ENCODE measurements around the gene SOBP.

SOBP gene

GRCh38 chr6:107564589-107564951 lies 74.7 kb downstream of the SOBP start:
- H3K27ac ChIP-seq: no peak overlapping the region
- no peak for TF ChIP-seq CTCF (IDR thresholded peaks at IDR 0.05)
- TF ChIP-seq ZFX (IDR thresholded peaks at IDR 0.05; ENCODE audit: borderline replicate concordance): no peak

- H3K27ac ChIP-seq: no peak overlapping the region
- TF ChIP-seq CTCF (IDR thresholded peaks at IDR 0.05): no peak
- TF ChIP-seq ZFX (IDR thresholded peaks at IDR 0.05; ENCODE audit: borderline replicate concordance): no peak
Measured at GRCh38 chr6:107565165-107565723, 75.3 kb downstream of the SOBP start.

- no peak overlapping the region for H3K27ac ChIP-seq
- TF ChIP-seq ZFX (IDR thresholded peaks at IDR 0.05; ENCODE audit: borderline replicate concordance): no peak
- TF ChIP-seq CTCF (IDR thresholded peaks at IDR 0.05): no peak
Measured at GRCh38 chr6:107567643-107568042, 77.7 kb downstream of the SOBP start.

- TF ChIP-seq CTCF (IDR thresholded peaks at IDR 0.05) (no peak), ZFX (IDR thresholded peaks at IDR 0.05; ENCODE audit: borderline replicate concordance) (no peak)
- no peak overlapping the region for H3K27ac ChIP-seq
Measured at GRCh38 chr6:107569473-107569872, 79.6 kb downstream of the SOBP start.

GRCh38 chr6:107571354-107571753 lies 81.4 kb downstream of the SOBP start:
- no peak overlapping the region for H3K27ac ChIP-seq
- TF ChIP-seq CTCF (IDR thresholded peaks at IDR 0.05) (no peak), ZFX (IDR thresholded peaks at IDR 0.05; ENCODE audit: borderline replicate concordance) (no peak)

GRCh38 chr6:107572886-107573285 lies 83.0 kb downstream of the SOBP start:
- H3K27ac ChIP-seq: no peak overlapping the region
- TF ChIP-seq ZFX (IDR thresholded peaks at IDR 0.05; ENCODE audit: borderline replicate concordance): no peak
- TF ChIP-seq CTCF (IDR thresholded peaks at IDR 0.05): no peak

GRCh38 chr6:107574856-107575255 lies 84.9 kb downstream of the SOBP start:
- no peak overlapping the region for H3K27ac ChIP-seq
- TF ChIP-seq ZFX (IDR thresholded peaks at IDR 0.05; ENCODE audit: borderline replicate concordance) (no peak), CTCF (IDR thresholded peaks at IDR 0.05) (no peak)

Data from 22Rv1 (cell line).